OCI-LY7 (cell line): ENCODE results near the gene ADARB2.

Experiments
- CTCF ChIP-seq: fragments of 200-600 bp; sonication (generic); conservative IDR thresholded peaks from 2 replicates; pipeline ENCODE4 v1.5.1; 2014; ENCODE audit warnings: mild to moderate bottlenecking, antibody characterized with exemption, low read length, moderate library complexity, mixed read lengths
- EZH2phosphoT487 ChIP-seq: fragments of 200-600 bp; sonication (generic); IDR thresholded peaks from 2 replicates; pipeline ENCODE4 v1.6.1; 2018; ENCODE audit warnings: low read depth, borderline replicate concordance, mild to moderate bottlenecking, mixed run types, antibody characterized with exemption, low read length, moderate library complexity, mixed read lengths

- no peak for TF ChIP-seq CTCF
- no peak for TF ChIP-seq EZH2phosphoT487
Measured at GRCh38 chr10:1716839-1717238, 20.5 kb downstream of the ADARB2 start.
